Mucosa of descending colon (tissue), 3 donors: ENCODE results near the gene OR4D9. TPM values are rescaled to one million over a fixed set of nuclear protein-coding genes. Genes with fewer than 3 reads are reported as not detected.
"Not testable (repeated sequence)": the region's sequence is repeated elsewhere in the genome, so short reads cannot be mapped to it uniquely, and the experiment has no call there.

Experiments used
- ATAC-seq: fragments of 200-7000 bp; cut with Tn5 transposase; one replicate; pipeline ENCODE4 v1.9.1; 2020; ENCODE audit warnings: mild to moderate bottlenecking, moderate library complexity
- DNase-seq, 3 donors: peaks; one replicate each; pipeline ENCODE4 v3.0.0-alpha.2; 2020
- H3K36me3 ChIP-seq: fragments of 200-600 bp; one replicate; pipeline ENCODE4 v1.8.0; 2021; ENCODE audit warnings: low read depth, mild to moderate bottlenecking
- H3K4me1 ChIP-seq: fragments of 200-600 bp; one replicate; pipeline ENCODE4 v1.8.0; 2021; ENCODE audit warnings: low read depth, mild to moderate bottlenecking
- H3K4me3 ChIP-seq: fragments of 200-600 bp; one replicate; pipeline ENCODE4 v1.8.0; 2021; ENCODE audit warnings: mild to moderate bottlenecking
- H3K9me3 ChIP-seq: fragments of 200-600 bp; one replicate; pipeline ENCODE4 v1.8.0; 2021; ENCODE audit warnings: mild to moderate bottlenecking
- CTCF ChIP-seq: fragments of 200-600 bp; IDR thresholded peaks from one replicate; pipeline ENCODE4 v1.8.0; 2022; ENCODE audit warnings: antibody characterized with exemption, mild to moderate bottlenecking
- intact Hi-C, 2 donors: fragments of 100-400 bp; cut with DNase I in 1 of 2; cut with micrococcal nuclease in 1 of 2; formaldehyde crosslinking; loops; one replicate each; pipeline versions ENCODE4 v1.11.0 to v1.11.1; 2022; cut with DNase I, micrococcal nuclease
- total RNA-seq, 3 donors: library from RNA; stranded (reverse); fragmentation: NEBNext Ultra II Directional in 2 of 3; extraction: Animal tissue kit (Norgen Biotek cat#: 25700) in 2 of 3; gene quantifications; one replicate each; pipeline versions ENCODE4 v1.2.1 to v1.2.4, GENCODE V29; 2021 to 2023
- donor health status: DM: no; HTN: no; CAD: no; lungs with moderate emphysema.
- donor health status: DM: no; HTN: no; CAD: no.
- donor health status: DM: no; HTN: yes; CAD: no.

OR4D9 gene
- total RNA-seq, 3 donors from 2014 or later = not detected

- ATAC-seq (no peak), DNase-seq (no peak)
- no peaks in the 10 kb centered on the region for H3K36me3 ChIP-seq
- no peaks in the 10 kb centered on the region for H3K9me3 ChIP-seq
- no peaks in the 10 kb centered on the region for H3K4me1 ChIP-seq
- H3K4me3 ChIP-seq = no peak overlapping the region
- intact Hi-C loops = loop anchor here in 1 of 2 donors (10.0 kb wide), 1 partner anchor 130 kb away; no protein-coding TSS in a partner anchor
- no peak for TF ChIP-seq CTCF
These were observed 33.5 kb downstream of the OR4D9 start for GRCh38 chr11:59544869-59545178.

- Histone ChIP-seq H3K9me3 (no peaks in the 10 kb centered on the region), H3K4me1 (no peaks in the 10 kb centered on the region), H3K4me3 (no peak overlapping the region), H3K36me3 (no peaks in the 10 kb centered on the region)
- intact Hi-C loops = loop anchor here in 1 of 2 donors (10.0 kb wide), 1 partner anchor 129 kb away; no protein-coding TSS in a partner anchor
- no peak for TF ChIP-seq CTCF
- DNase-seq (no peak), ATAC-seq (no peak)
These were observed 34.1 kb downstream of the OR4D9 start for GRCh38 chr11:59545179-59546020.

DNA sequence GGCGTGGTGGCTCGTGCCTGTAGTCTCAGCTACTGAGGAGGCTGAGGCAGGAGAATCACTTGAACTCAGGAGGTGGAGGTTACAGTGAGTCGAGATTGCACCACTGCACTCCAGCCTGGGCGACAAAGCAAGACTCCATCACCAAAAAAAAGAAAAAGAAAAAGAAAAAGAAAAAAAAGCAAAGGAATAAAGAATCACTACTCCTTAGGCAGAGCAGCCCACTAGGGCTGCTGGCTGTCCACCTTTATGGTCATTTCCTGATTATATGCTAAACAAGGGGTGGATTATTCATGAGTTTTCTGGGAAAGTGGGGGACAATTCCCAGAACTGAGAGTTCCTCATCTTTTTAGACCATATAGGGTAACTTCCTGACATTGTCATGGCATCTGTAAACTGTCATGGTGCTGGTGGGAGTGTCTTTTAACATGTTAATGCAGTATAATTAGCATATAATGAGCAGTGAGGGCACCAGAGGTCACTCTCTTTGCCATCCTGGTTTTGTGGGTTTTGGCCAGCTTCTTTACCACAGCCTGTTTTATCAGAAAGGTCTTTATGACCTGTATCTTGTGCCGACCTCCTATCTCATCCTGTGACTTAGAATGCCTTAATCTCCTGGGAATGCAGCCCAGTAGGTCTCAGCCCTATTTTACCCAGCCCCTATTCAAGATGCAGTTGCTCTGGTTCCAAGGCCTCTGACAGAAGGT is 36.4 kb downstream of the OR4D9 start:
- H3K9me3 ChIP-seq, DNase-seq, ATAC-seq, H3K4me3 ChIP-seq, H3K4me1 ChIP-seq, H3K36me3 ChIP-seq: not testable (repeated sequence)
- intact Hi-C loops = loop anchor here in 1 of 2 donors (10.0 kb wide), 1 partner anchor 127 kb away; no protein-coding TSS in a partner anchor

GRCh38 chr11:59548309-59548656 is 36.9 kb downstream of the OR4D9 start:
- H3K36me3 ChIP-seq = no peaks in the 10 kb centered on the region
- ATAC-seq = no peak
- no peak for DNase-seq
- H3K9me3 ChIP-seq = no peaks in the 10 kb centered on the region
- H3K4me1 ChIP-seq = no peaks in the 10 kb centered on the region
- H3K4me3 ChIP-seq = no peak overlapping the region
- TF ChIP-seq CTCF = no peak
- intact Hi-C loops = loop anchor here in 1 of 2 donors (10.0 kb wide), 1 partner anchor 127 kb away; no protein-coding TSS in a partner anchor

GRCh38 chr11:59550368-59550841 is 39.1 kb downstream of the OR4D9 start:
- Histone ChIP-seq H3K9me3 (no peaks in the 10 kb centered on the region), H3K36me3 (no peaks in the 10 kb centered on the region), H3K4me3 (peak overlapping the region; percentile 12), H3K4me1 (no peaks in the 10 kb centered on the region)
- intact Hi-C loops = no loop called here
- peak; percentile 20 for TF ChIP-seq CTCF
- DNase-seq = peak; percentile 84 to 90 (median 86)
- ATAC-seq = peak; percentile 94
